Activated CD4-positive, alpha-beta T cell treated with anti-CD3 and anti-CD28 coated beads, Interleukin-2, amount 50 U/mL, for 24 hours (primary cell): ENCODE data around the gene PGLYRP4.

ENCODE experiments used
- DNase-seq, 2 donors: peaks; one replicate each; pipeline ENCODE4 v3.0.0-alpha.2; 2020; ENCODE audit warnings: low read depth in 1 of 2, low spot score in 1 of 2

The PGLYRP4 gene

GRCh38 chr1:153292185-153292584, 56.5 kb downstream of the PGLYRP4 start:
- DNase-seq = no peak

- no peak for DNase-seq
Observed at GRCh38 chr1:153291514-153291913, 57.1 kb downstream of the PGLYRP4 start.

DNA sequence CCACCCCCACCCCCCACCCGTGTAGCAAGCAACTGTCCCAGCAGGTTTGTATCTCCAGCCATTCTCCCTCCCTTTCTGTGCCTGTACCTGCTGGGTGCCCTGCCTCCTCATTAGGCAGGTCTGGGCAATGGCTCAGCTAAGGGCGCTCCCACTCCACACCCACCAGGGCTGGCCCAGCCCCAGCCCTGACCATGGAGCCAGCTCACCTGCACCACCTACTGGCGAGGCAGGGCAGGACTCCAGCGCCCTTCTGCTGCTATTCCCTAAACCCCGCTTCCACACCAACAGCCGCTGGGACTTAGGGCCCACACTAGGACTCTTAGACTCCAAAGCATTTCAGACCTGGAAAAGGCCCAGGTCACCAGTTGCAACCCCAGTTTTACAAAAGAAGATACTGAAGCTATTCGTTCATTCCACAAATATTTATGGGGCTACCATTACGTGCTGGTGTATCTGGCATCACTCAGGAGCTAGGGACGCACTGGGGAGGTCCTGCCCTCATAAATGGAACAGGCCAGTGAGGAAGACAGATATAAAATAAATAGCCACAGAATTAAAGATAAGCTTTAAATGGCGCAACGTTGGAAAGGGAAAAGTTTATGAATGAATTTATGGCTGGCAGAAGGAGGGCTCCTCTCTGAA, 59.9 kb downstream of the PGLYRP4 start:
- DNase-seq = no peak
